Activated CD4-positive, alpha-beta T cell treated with anti-CD3 and anti-CD28 coated beads, Interleukin-2, amount 50 U/mL, for 1 hour (primary cell): ENCODE results near the gene ADAMTSL5.
A peak's percentile ranks its signal among the peaks of the same experiment; 100 is the strongest.

ENCODE experiments used
- DNase-seq: peaks from one replicate; pipeline ENCODE4 v3.0.0-alpha.2; 2020

ADAMTSL5 gene

GRCh38 chr19:1495051-1495798, 17.6 kb downstream of the ADAMTSL5 start:
- no peak for DNase-seq

GRCh38 chr19:1494115-1494815, 18.6 kb downstream of the ADAMTSL5 start:
- no peak for DNase-seq

DNA sequence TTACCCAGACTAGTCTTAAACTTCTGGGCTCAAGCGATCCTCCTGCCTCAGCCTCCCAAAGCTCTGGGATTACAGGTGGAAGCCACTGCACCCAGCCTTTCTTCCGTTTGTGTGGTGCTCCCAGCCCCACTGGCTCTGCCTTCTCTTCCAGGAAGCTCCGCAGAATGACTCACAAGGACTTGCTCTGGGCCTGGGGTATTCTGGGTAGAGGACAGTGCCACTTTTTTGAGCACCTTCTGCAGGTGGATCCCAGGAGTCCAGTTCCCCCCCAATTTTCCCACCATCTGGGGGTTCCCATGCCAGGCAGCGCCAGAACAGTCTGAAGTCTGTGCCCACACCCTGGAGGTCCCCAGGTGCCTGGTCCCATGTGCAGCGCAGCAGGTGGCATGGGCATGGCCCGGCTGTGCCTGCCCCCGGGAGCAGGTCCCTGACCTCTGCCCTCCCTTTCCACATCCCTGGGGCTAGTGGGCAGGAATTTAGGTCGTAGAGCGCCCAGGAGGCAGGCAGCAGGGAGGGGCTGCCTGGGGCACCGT, 20.3 kb downstream of the ADAMTSL5 start:
- no peak for DNase-seq

- no peak for DNase-seq
Observed at GRCh38 chr19:1491849-1492170, 21.0 kb downstream of the ADAMTSL5 start.

GRCh38 chr19:1491114-1491848, 21.5 kb downstream of the ADAMTSL5 start, which contains the start of gene REEP6:
Gene REEP6 (plus strand): TSS chr19:1491181. CDS start chr19:1491270, 89 bp downstream.
- DNase-seq = no peak

DNA sequence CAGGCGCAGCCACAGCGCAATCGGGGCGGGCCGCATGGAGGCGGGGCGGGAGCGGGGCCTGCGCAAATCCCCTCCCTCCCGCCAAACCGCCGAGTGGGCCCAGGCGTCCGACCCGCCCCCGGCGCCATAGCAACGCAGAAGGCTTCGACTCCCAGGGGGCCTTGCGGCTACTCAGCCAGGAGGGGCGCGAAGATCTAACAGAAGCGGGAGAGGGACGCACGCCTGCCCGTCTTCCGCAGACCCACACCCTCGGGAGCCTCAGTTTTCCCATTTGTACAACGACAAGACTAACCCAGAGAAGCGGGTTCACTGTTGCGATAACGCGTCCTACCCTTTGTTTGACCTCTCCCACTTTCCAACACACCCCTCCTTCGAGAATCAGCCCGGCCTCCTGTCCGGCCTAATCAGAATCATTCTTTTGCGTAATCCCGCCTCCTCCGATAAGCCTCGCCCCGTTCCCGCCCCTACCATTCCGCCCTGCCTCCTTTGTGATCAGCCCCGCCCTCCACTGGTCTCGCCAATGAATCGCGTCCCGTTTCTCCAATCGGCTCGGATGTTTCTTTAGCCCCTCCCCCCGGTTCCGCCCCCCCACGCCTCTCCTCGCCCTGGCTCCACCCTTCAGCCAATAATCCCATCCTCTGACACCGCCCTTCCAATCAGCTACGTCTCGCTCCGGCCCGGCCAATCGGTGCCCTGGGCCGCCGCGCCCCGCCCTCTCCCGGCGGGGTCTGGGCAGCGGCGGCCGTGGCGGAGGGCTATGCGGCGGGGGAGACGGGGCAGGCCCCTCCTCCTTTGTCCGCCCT, 22.3 kb downstream of the ADAMTSL5 start, which contains the start of gene PCSK4:
Gene PCSK4 (minus strand): TSS at position 40 of the 803 bp plus-strand sequence. CDS start 4 bp downstream, at position 36.
- DNase-seq = peak; percentile 97

GRCh38 chr19:1489463-1490310, 23.1 kb downstream of the ADAMTSL5 start:
- no peak for DNase-seq

GRCh38 chr19:1488282-1488601, 24.6 kb downstream of the ADAMTSL5 start:
- DNase-seq = no peak

DNA sequence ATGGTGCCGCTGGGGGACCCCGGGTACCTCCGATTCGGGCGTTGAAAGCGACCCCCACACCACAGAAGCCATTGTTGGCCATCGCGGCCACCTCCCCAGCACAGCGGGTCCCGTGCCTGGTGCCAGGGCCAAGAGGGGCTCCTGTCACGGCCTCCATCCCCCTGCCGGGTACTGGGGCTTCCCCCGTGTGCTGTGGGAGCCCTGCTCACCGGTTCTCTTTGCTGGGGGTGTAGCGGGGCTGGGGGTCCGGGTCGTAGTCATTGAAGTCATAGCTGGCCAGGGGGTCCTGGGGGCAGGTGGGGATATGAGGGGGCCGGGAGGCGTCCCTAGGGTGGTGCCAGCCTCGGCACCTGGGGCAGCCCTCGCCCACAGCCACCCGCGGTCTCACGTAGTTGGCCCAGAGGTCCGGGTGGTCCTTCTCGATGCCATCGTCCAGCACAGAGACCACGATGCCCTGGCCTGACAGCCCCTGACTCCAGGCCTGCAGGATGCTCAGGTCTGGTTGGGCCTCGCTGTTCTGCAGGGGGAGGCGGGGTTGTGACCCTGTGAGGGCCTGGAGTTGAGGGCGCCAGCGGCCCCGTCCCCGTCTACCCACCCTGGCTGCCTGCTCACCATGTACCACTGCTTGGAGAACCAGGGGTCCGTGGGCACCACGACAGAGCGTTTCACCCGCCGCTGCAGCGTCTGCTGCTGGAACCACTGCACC, 25.1 kb downstream of the ADAMTSL5 start:
- no peak for DNase-seq

DNA sequence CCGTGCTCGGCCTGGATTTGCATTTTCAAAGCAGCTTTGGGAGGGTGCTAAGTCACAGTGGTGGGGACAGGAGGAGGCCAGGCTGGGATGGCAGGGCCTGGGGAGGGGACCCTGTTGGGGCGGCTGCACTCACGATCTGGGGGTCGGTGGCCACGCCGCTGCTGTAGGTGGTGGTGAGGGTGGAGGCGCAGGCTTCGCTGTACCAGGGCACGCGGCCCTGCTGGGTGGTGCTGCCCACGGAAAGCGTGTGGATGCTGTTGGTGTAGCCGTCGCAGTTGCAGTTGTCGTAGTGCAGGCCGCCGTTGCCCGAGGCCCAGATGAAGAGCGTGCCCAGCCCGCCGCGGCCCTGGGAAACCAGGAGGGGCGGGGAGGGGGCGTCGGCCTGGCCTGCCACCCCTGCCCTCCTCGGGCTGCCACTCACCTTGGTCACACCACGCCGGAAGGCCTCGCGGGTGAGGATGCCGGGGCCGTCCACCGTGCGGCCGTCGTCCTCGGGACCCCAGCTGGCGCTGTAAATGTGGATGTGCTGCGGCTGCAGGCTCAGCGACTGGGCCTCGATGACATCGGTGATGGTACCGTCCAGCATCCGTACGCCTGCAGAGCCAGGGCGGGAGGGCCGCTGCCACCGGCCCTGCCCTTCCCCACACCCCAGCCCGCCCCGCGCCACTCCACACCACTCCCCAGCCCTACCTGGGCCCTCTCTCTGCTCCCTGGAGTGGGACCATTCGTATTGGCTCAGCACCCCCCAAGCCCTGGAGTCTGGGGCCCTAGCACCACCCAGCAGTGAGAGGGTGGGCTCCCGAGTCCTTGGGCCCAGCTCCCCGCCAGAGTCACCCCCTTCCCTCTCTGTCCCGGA, 25.9 kb downstream of the ADAMTSL5 start:
- no peak for DNase-seq

- DNase-seq = no peak
Observed at GRCh38 chr19:1483979-1484428, 28.8 kb downstream of the ADAMTSL5 start.

DNA sequence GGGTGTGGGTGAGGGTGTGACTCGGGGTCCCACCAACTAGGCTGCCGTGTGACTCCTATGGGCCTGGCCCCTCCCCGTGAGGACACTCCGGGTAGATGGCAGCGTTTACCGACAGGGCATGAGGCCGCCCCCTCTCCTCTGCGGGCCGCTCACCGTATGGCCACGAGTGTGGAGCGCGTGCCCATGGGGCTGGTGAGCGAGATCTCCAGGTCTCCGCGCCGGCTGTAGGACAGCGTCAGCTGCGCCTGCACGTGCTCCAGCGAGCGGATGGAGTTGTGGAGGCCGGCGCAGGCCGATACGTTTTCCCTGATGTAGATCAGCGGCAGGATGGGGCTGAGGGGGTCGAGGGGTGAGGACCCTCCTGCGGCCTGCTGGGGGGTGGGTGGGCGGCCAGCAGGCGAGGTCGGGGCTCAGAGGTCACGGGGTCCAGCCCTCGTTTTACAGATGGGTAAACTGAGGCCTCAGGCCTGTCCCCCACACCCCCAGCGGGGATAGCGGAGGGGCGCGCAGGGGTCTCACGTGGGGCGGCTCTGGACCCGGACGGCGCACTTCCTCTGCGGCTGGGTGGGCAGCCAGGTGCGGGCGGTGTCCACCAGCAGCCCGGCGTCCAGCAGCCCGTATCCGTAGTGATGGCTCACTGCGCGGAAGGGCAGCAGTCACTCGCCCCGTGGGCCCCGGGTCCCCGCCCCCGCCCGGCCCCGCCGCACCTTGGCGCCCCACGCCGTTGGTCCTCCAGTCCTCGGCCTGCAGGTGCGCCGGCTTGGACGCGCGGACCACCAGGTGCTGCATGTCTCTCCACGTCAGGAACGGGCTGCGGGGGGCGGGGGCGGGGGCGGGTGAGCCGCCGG, 29.5 kb downstream of the ADAMTSL5 start:
- no peak for DNase-seq

- no peak for DNase-seq
Observed at GRCh38 chr19:1482361-1483130, 30.3 kb downstream of the ADAMTSL5 start.

GRCh38 chr19:1481893-1482360, 30.9 kb downstream of the ADAMTSL5 start:
- DNase-seq = no peak

GRCh38 chr19:1481224-1481892, 31.5 kb downstream of the ADAMTSL5 start:
- DNase-seq = no peak

DNA sequence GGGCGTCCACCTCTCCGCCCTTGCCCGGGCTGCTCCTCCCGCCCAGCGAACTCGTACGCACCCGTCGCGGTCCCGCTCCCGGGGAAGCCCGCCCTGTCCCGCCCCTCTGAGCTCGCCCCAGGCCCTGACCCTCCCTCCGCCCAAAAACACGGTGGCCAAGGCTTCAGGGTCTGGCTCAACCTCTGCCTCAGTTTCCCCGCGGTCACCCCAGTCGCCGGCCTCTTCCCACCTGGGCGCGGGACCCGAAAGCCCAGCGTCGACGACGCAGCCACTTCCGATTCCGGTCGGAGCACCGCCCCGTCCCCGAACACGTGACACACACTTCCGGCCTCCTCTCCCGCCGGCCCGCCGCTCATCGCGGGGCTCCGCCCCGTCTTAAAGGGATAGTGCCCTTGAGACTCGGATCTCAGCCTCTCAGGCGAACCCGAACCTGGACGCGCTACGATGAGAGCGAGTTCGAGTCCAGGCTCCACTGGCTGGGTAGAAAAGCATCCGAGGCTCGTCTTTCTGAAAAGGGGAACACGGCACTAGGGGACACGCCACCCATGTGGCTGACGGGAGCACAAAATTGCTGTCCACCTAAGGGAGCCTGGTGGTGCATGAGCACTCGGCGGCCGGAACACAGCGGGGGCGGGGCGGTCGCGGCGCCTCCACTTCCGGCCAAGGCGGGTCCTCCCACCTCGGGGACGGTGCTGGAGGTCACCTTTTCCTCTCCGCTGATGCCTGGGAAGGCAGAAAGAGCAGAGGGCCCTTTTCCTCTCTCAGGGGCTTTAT, 33.7 kb downstream of the ADAMTSL5 start, which contains the start of gene C19orf25:
Gene C19orf25 (minus strand): TSS at position 282 of the 774 bp plus-strand sequence. CDS start 312 bp downstream, outside the sequence.
- peak; percentile 88 for DNase-seq
